ENCODE data around the gene AATK. TPM values are rescaled to one million over a fixed set of nuclear protein-coding genes. Genes with fewer than 3 reads are reported as not detected.
A peak's percentile ranks its signal among the peaks of the same experiment; 100 is the strongest.

The AATK gene
- total and polyA plus RNA-seq, 2 donors (not counting 3 experiments of a cell fraction or from before 2014, with no cell fraction given) = 0.69 to 1.00 TPM

GRCh38 chr17:81210868-81211267 lies 44.8 kb upstream of the AATK start:
- intact Hi-C loops (cut with micrococcal nuclease) (no loop called here), dilution Hi-C loops (cut with MboI; ENCODE audit: extremely low pct_ligation_motif_present, low sequenced_read_pairs) (no loop called here)
- Histone ChIP-seq H3K4me3 (replicated peaks in 1 of 3; ENCODE audit: insufficient read depth in 1 of 3, low read depth in 1 of 3, low read length in 3 of 3) (no peak overlapping the region), H4K20me1 (replicated peaks; ENCODE audit: control insufficient read depth, extremely low read depth, insufficient read depth, low read length) (no peaks in the 10 kb centered on the region), H2AFZ (ENCODE audit: low read depth, low read length) (no peak overlapping the region), H3K9me3 (replicated peaks; ENCODE audit: control insufficient read depth, insufficient read depth, low read length) (no peaks in the 10 kb centered on the region), H3K27ac (ENCODE audit: insufficient read depth, low read depth, low read length) (no peak overlapping the region), H3K36me3 (ENCODE audit: control insufficient read depth in 2 of 2, extremely low read depth in 1 of 2, insufficient read depth in 2 of 2, low read length in 2 of 2) (peaks cover 0 to 4% of the 10 kb centered on the region in 2 experiments), H3K79me2 (ENCODE audit: control insufficient read depth, insufficient read depth, low read length) (no peaks in the 10 kb centered on the region), H3K4me2 (ENCODE audit: insufficient read depth, low read length) (peak overlapping the region; percentile 21), H3K9me1 (replicated peaks; ENCODE audit: control insufficient read depth, extremely low read depth, insufficient read depth, low read length) (no peaks in the 10 kb centered on the region), H3K9ac (replicated peaks; ENCODE audit: extremely low read depth, insufficient read depth, low read length) (no peak overlapping the region), H3K27me3 (ENCODE audit: control insufficient read depth in 2 of 2, insufficient read depth in 2 of 2, low read length in 2 of 2) (no peaks in the 10 kb centered on the region), H3K4me1 (ENCODE audit: control insufficient read depth, extremely low read depth, insufficient read depth, low read length) (peaks cover 6% of the 10 kb centered on the region)
- BruUV-seq (replicated peaks) = no TSS peak
- ChIA-PET CTCF (interaction anchor here (1.0 kb wide), 2 partner anchors 10 to 68 kb away, joined by 4 to 5 read pairs; no protein-coding TSS in a partner anchor), POLR2A (no interaction called here)
- DNase-seq (ENCODE audit: low read depth, low spot score) (no peak), FAIRE-seq (no peak)
- TF ChIP-seq CTCF (IDR thresholded peaks at IDR 0.05; ENCODE audit: extremely low read depth in 1 of 2, insufficient read depth in 1 of 2, low read depth in 1 of 2, low read length in 2 of 2) (no peak), POLR2A (IDR thresholded peaks at IDR 0.05; ENCODE audit: low read depth, low read length) (no peak), POLR2AphosphoS5 (IDR thresholded peaks at IDR 0.05; ENCODE audit: insufficient read depth, low read depth, low read length) (no peak), MYC (IDR thresholded peaks at IDR 0.05; ENCODE audit: low read depth, low read length) (no peak), EZH2 (IDR thresholded peaks at IDR 0.05; ENCODE audit: borderline replicate concordance, low read depth, low read length, severe bottlenecking) (no peak), FOS (IDR thresholded peaks at IDR 0.05; ENCODE audit: borderline replicate concordance, insufficient read depth, low read length) (no peak), GATA2 (IDR thresholded peaks at IDR 0.05; ENCODE audit: insufficient read depth, insufficient read length, low read depth, low read length) (no peak), MAX (IDR thresholded peaks at IDR 0.05; ENCODE audit: insufficient read depth, insufficient read length) (no peak), JUN (IDR thresholded peaks at IDR 0.05; ENCODE audit: borderline replicate concordance, insufficient read depth, insufficient read length, low read depth) (no peak)

Measured in endothelial cell of umbilical vein (primary cell).